ENCODE data around the gene LRRC25. TPM values are rescaled to one million over a fixed set of nuclear protein-coding genes. Genes with fewer than 3 reads are reported as not detected.
A peak's percentile ranks its signal among the peaks of the same experiment; 100 is the strongest.

LRRC25 gene
- total and polyA plus RNA-seq, 10 of the 15 experiments (the other 5 are each of a cell fraction or from before 2014, with no cell fraction given) = 0.38 to 2.9 (median 1.2) TPM

DNA sequence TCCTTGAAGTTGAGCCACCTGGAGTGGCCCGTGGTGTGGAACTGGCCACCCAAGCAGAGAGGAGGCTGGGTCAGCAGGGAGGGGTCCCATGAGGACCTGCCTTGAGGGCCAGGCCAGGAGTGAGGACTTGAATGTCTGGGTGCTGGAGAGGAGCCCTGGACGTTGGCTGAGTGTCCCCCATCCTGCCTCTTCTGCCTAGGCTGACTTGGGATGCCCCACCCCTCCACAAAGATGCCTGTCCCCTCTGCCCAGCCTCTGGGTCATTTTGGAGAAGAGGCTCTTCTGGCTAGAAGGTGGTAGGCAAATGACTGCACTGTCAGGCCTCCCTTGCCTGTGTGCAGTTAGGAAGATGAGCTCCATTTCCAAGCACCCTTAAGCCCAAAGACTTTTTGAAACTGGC is 23.5 kb upstream of the LRRC25 start:
- ChIA-PET RAD21 (ENCODE audit: unreplicated experiment) (interaction anchor here (1.4 kb wide), 1 partner anchor 16 kb away, joined by 3 read pairs; no protein-coding TSS in a partner anchor), CTCF (interaction anchor here (0.9 to 2.6 kb wide), 5 partner anchors 10 to 218 kb away, joined by 3 to 9 read pairs (median 4); partner anchors contain the start of gene GDF15), SMC1A (ENCODE audit: uncharacterized antibody, unreplicated experiment) (interaction anchor here (0.6 to 1.6 kb wide), 5 partner anchors 19 to 141 kb away, joined by 3 to 4 read pairs (median 4); no protein-coding TSS in a partner anchor), POLR2A (interaction anchor here (1.0 to 1.7 kb wide), 5 partner anchors 11 to 141 kb away, joined by 3 to 6 read pairs (median 3); no protein-coding TSS in a partner anchor)
- Histone ChIP-seq H3K27me3 (replicated peaks in 1 of 2; ENCODE audit: control insufficient read depth in 2 of 2, insufficient read depth in 2 of 2, low read length in 1 of 2) (no peaks in the 10 kb centered on the region), H3K27ac (ENCODE audit: control insufficient read depth, insufficient read depth) (no peak overlapping the region), H3K4me1 (ENCODE audit: control insufficient read depth, insufficient read depth, low read length) (peaks cover 53% of the 10 kb centered on the region), H3K36me3 (ENCODE audit: control insufficient read depth in 2 of 2, insufficient read depth in 2 of 2, low read length in 1 of 2) (no peaks in the 10 kb centered on the region; a peak in 1 of 4 replicates), H3K9ac (ENCODE audit: control insufficient read depth, insufficient read depth, low read length) (peak overlapping the region; percentile 73), H2AFZ (ENCODE audit: control insufficient read depth, low read depth, low read length) (no peak overlapping the region), H3K4me3 (peak overlapping the region; percentile 87), H3K9me3 (replicated peaks; ENCODE audit: control insufficient read depth, insufficient read depth, low read length) (no peaks in the 10 kb centered on the region), H3K4me2 (ENCODE audit: control insufficient read depth, insufficient read depth) (peak overlapping the region; percentile 88), H3K79me2 (ENCODE audit: control insufficient read depth, insufficient read depth, low read length) (peaks cover 55% of the 10 kb centered on the region), H4K20me1 (ENCODE audit: control insufficient read depth, insufficient read depth) (no peaks in the 10 kb centered on the region)
- no TSS peak for BruUV-seq (replicated peaks)
- intact Hi-C loops (cut with micrococcal nuclease; ENCODE audit: unreplicated experiment) = no loop called here
- no peak for DNase-seq (ENCODE audit: low read depth, low spot score)
- WGBS (ENCODE audit: insufficient coverage, insufficient replicate concordance, low lambda C conversion rate, missing lambda C conversion rate) = 27% methylated on average over 2 of the region's 2 CpGs
- FAIRE-seq = no peak
- in situ Hi-C loops (cut with MboI) = no loop called here
- ATAC-seq = no peak
- TF ChIP-seq DPF2 (IDR thresholded peaks at IDR 0.05) (no peak), ZNF622 (IDR thresholded peaks at IDR 0.05) (no peak), CREM (IDR thresholded peaks at IDR 0.05; ENCODE audit: low read depth) (no peak), CHD2 (IDR thresholded peaks at IDR 0.05; ENCODE audit: borderline replicate concordance, low read depth, low read length) (no peak), RAD21 (IDR thresholded peaks at IDR 0.05; ENCODE audit: insufficient read depth, low read depth, low read length) (no peak), SPI1 (IDR thresholded peaks at IDR 0.05; ENCODE audit: borderline replicate concordance, insufficient read depth, low read depth, low read length) (no peak), NFYA (IDR thresholded peaks at IDR 0.05; ENCODE audit: borderline replicate concordance, low read depth, low read length) (no peak), RFX5 (IDR thresholded peaks at IDR 0.05; ENCODE audit: low read depth, low read length) (no peak), POLR2AphosphoS2 (IDR thresholded peaks at IDR 0.05; ENCODE audit: low read depth, low read length) (no peak)
- TF ChIP-seq, protein P1, sequence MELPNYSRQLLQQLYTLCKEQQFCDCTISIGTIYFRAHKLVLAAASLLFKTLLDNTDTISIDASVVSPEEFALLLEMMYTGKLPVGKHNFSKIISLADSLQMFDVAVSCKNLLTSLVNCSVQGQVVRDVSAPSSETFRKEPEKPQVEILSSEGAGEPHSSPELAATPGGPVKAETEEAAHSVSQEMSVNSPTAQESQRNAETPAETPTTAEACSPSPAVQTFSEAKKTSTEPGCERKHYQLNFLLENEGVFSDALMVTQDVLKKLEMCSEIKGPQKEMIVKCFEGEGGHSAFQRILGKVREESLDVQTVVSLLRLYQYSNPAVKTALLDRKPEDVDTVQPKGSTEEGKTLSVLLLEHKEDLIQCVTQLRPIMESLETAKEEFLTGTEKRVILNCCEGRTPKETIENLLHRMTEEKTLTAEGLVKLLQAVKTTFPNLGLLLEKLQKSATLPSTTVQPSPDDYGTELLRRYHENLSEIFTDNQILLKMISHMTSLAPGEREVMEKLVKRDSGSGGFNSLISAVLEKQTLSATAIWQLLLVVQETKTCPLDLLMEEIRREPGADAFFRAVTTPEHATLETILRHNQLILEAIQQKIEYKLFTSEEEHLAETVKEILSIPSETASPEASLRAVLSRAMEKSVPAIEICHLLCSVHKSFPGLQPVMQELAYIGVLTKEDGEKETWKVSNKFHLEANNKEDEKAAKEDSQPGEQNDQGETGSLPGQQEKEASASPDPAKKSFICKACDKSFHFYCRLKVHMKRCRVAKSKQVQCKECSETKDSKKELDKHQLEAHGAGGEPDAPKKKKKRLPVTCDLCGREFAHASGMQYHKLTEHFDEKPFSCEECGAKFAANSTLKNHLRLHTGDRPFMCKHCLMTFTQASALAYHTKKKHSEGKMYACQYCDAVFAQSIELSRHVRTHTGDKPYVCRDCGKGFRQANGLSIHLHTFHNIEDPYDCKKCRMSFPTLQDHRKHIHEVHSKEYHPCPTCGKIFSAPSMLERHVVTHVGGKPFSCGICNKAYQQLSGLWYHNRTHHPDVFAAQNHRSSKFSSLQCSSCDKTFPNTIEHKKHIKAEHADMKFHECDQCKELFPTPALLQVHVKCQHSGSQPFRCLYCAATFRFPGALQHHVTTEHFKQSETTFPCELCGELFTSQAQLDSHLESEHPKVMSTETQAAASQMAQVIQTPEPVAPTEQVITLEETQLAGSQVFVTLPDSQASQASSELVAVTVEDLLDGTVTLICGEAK (IDR thresholded peaks at IDR 0.05; ENCODE audit: borderline replicate concordance) = no peak
- TF ChIP-seq, protein P2, sequence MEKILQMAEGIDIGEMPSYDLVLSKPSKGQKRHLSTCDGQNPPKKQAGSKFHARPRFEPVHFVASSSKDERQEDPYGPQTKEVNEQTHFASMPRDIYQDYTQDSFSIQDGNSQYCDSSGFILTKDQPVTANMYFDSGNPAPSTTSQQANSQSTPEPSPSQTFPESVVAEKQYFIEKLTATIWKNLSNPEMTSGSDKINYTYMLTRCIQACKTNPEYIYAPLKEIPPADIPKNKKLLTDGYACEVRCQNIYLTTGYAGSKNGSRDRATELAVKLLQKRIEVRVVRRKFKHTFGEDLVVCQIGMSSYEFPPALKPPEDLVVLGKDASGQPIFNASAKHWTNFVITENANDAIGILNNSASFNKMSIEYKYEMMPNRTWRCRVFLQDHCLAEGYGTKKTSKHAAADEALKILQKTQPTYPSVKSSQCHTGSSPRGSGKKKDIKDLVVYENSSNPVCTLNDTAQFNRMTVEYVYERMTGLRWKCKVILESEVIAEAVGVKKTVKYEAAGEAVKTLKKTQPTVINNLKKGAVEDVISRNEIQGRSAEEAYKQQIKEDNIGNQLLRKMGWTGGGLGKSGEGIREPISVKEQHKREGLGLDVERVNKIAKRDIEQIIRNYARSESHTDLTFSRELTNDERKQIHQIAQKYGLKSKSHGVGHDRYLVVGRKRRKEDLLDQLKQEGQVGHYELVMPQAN (conservative IDR thresholded peaks at IDR 0.05) = no peak
- TF ChIP-seq, protein P3, sequence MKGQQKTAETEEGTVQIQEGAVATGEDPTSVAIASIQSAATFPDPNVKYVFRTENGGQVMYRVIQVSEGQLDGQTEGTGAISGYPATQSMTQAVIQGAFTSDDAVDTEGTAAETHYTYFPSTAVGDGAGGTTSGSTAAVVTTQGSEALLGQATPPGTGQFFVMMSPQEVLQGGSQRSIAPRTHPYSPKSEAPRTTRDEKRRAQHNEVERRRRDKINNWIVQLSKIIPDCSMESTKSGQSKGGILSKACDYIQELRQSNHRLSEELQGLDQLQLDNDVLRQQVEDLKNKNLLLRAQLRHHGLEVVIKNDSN (IDR thresholded peaks at IDR 0.05; ENCODE audit: borderline replicate concordance, extremely low read length, insufficient read depth, low read depth, low read length) = no peak
- TF ChIP-seq, protein P4, sequence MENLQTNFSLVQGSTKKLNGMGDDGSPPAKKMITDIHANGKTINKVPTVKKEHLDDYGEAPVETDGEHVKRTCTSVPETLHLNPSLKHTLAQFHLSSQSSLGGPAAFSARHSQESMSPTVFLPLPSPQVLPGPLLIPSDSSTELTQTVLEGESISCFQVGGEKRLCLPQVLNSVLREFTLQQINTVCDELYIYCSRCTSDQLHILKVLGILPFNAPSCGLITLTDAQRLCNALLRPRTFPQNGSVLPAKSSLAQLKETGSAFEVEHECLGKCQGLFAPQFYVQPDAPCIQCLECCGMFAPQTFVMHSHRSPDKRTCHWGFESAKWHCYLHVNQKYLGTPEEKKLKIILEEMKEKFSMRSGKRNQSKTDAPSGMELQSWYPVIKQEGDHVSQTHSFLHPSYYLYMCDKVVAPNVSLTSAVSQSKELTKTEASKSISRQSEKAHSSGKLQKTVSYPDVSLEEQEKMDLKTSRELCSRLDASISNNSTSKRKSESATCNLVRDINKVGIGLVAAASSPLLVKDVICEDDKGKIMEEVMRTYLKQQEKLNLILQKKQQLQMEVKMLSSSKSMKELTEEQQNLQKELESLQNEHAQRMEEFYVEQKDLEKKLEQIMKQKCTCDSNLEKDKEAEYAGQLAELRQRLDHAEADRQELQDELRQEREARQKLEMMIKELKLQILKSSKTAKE (IDR thresholded peaks at IDR 0.05; ENCODE audit: low read depth, poor library complexity, severe bottlenecking) = no peak
